Hepatocyte (in vitro differentiated cells): ENCODE data around the gene CNNM2.

ENCODE experiments used
- CTCF ChIP-seq: fragments of 200-600 bp; sonication (generic); IDR thresholded peaks from 2 replicates; pipeline ENCODE4 v1.5.1; 2016; ENCODE audit warnings: antibody characterized with exemption, mild to moderate bottlenecking; ENCODE audit not compliant: poor library complexity
- EZH2phosphoT487 ChIP-seq: fragments of 200-600 bp; sonication (generic); IDR thresholded peaks from one replicate; pipeline ENCODE4 v1.6.1; 2018; ENCODE audit warnings: antibody characterized with exemption, mild to moderate bottlenecking, low read depth, moderate library complexity; ENCODE audit not compliant: unreplicated experiment, severe bottlenecking

GRCh38 chr10:103083266-103083976 is 165.3 kb downstream of the CNNM2 start:
- no peak for TF ChIP-seq CTCF
- TF ChIP-seq EZH2phosphoT487, result no peak
